Endodermal cell (in vitro differentiated cells): ENCODE results near the gene SNTA1. TPM values are rescaled to one million over a fixed set of nuclear protein-coding genes. Genes with fewer than 3 reads are reported as not detected.

Source experiments
- DNase-seq: peaks from one replicate; pipeline ENCODE4 v3.0.0-alpha.2; 2017
- H3K27ac ChIP-seq: 2 replicates; pipeline ENCODE4 v1.5.1; 2013; ENCODE audit warnings: mild to moderate bottlenecking, low read depth, low read length, moderate library complexity
- H3K27me3 ChIP-seq: 2 replicates; pipeline ENCODE4 v1.6.1; 2013; ENCODE audit warnings: mild to moderate bottlenecking, low read length, moderate library complexity; ENCODE audit not compliant: insufficient read depth, control insufficient read depth, poor library complexity, severe bottlenecking
- H3K36me3 ChIP-seq: 2 replicates; pipeline ENCODE4 v1.7.0; 2013; ENCODE audit warnings: mild to moderate bottlenecking, low read length, moderate library complexity; ENCODE audit not compliant: control insufficient read depth, insufficient read depth
- H3K4me1 ChIP-seq: one replicate; pipeline ENCODE4 v1.7.0; 2013; ENCODE audit warnings: low read length; ENCODE audit not compliant: control insufficient read depth, insufficient read depth
- H3K4me3 ChIP-seq: 2 replicates; pipeline ENCODE4 v1.5.1; 2013; ENCODE audit warnings: mild to moderate bottlenecking, low read length, moderate library complexity
- H3K9ac ChIP-seq: 2 replicates; pipeline ENCODE4 v1.6.1; 2013; ENCODE audit warnings: mild to moderate bottlenecking, low read length, moderate library complexity; ENCODE audit not compliant: poor library complexity, severe bottlenecking; ENCODE audit errors: extremely low read depth
- H3K9me3 ChIP-seq: 2 replicates; pipeline ENCODE4 v1.6.1; 2013; ENCODE audit warnings: mild to moderate bottlenecking, low read length, moderate library complexity; ENCODE audit not compliant: control insufficient read depth
- H3K27ac Mint-ChIP-seq: 2 replicates; pipeline ENCODE4 v1.8.0; 2020; ENCODE audit warnings: mixed read lengths
- H3K27me3 Mint-ChIP-seq: 2 replicates; pipeline ENCODE4 v1.8.0; 2021; ENCODE audit warnings: mild to moderate bottlenecking, mixed read lengths; ENCODE audit not compliant: insufficient read depth
- H3K36me3 Mint-ChIP-seq: 2 replicates; pipeline ENCODE4 v1.8.0; 2020; ENCODE audit warnings: low read depth, mixed read lengths
- H3K4me1 Mint-ChIP-seq: 2 replicates; pipeline ENCODE4 v1.8.0; 2020; ENCODE audit warnings: mixed read lengths
- H3K4me3 Mint-ChIP-seq: 2 replicates; pipeline ENCODE4 v1.8.0; 2020; ENCODE audit warnings: mild to moderate bottlenecking, moderate library complexity, mixed read lengths
- H3K9me3 Mint-ChIP-seq: 2 replicates; pipeline ENCODE4 v1.8.0; 2020; ENCODE audit warnings: mild to moderate bottlenecking, mixed read lengths
- WGBS, 2 experiments: methylation state at CpG; one replicate each; pipeline versions ENCODE4 v1.1.5 to v1.1.7; 2013; ENCODE audit warnings: missing lambda C conversion rate in 2 of 2, mixed read lengths in 1 of 2; ENCODE audit not compliant: insufficient coverage in 1 of 2, insufficient read length in 1 of 2; 5-methylcytosine and 5-hydroxymethylcytosine counted together
- total RNA-seq, 2 donors: library from RNA; stranded (reverse); fragmentation: NEBNext Ultra II Directional in 1 of 2; extraction: Animal tissue kit (Norgen Biotek cat#: 25700) in 1 of 2; gene quantifications; 2 replicates in 1 of 2; 3 replicates in 1 of 2; pipeline ENCODE4 v1.2.1, GENCODE V29; 2021
- TF ChIP-seq, protein P1 (sequence below): fragments of 200-600 bp; sonication (generic); conservative IDR thresholded peaks from 2 replicates; pipeline ENCODE4 v1.5.0; 2021; ENCODE audit warnings: antibody characterized with exemption, mild to moderate bottlenecking

The SNTA1 gene
- total RNA-seq, 2 donors from 2014 or later, result 4.6 to 8.2 TPM

DNA sequence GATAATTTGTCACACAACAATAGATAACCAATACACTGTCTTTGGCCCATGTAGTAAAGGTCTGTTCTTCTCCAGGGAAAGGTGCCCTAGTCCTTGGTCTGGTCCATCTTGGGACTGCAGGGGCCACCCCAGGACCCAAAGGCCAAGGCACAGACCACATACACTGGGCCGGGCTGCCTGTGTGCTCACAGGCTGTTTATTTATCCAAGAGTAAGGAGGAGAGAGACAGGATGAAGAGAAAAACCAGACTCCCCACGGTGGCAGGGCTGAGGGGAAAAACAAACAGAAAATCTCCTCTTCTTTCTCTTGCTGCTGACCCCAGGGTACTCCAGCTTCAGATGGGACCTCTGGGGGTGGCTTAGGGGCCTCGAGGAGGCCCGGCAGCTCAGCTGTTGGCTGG, 35.8 kb downstream of the SNTA1 start:
- TF ChIP-seq, protein P1, sequence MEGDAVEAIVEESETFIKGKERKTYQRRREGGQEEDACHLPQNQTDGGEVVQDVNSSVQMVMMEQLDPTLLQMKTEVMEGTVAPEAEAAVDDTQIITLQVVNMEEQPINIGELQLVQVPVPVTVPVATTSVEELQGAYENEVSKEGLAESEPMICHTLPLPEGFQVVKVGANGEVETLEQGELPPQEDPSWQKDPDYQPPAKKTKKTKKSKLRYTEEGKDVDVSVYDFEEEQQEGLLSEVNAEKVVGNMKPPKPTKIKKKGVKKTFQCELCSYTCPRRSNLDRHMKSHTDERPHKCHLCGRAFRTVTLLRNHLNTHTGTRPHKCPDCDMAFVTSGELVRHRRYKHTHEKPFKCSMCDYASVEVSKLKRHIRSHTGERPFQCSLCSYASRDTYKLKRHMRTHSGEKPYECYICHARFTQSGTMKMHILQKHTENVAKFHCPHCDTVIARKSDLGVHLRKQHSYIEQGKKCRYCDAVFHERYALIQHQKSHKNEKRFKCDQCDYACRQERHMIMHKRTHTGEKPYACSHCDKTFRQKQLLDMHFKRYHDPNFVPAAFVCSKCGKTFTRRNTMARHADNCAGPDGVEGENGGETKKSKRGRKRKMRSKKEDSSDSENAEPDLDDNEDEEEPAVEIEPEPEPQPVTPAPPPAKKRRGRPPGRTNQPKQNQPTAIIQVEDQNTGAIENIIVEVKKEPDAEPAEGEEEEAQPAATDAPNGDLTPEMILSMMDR, result no peak
- no peaks in the 10 kb centered on the region for H3K9me3 ChIP-seq
- Mint-ChIP-seq H3K4me3 (no peak overlapping the region), H3K4me1 (no peaks in the 10 kb centered on the region), H3K9me3 (no peaks in the 10 kb centered on the region), H3K36me3 (peaks cover 27% of the 10 kb centered on the region), H3K27ac (no peak overlapping the region), H3K27me3 (no peaks in the 10 kb centered on the region)
- no peak overlapping the region for H3K4me3 ChIP-seq
- H3K27ac ChIP-seq, result no peak overlapping the region
- no peak overlapping the region for H3K9ac ChIP-seq
- no peaks in the 10 kb centered on the region for H3K27me3 ChIP-seq
- no peaks in the 10 kb centered on the region for H3K4me1 ChIP-seq
- no peak for DNase-seq
- no peaks in the 10 kb centered on the region for H3K36me3 ChIP-seq
- 86 to 96% methylated on average over 3 to 4 of the region's 4 CpGs for WGBS, 2 experiments

DNA sequence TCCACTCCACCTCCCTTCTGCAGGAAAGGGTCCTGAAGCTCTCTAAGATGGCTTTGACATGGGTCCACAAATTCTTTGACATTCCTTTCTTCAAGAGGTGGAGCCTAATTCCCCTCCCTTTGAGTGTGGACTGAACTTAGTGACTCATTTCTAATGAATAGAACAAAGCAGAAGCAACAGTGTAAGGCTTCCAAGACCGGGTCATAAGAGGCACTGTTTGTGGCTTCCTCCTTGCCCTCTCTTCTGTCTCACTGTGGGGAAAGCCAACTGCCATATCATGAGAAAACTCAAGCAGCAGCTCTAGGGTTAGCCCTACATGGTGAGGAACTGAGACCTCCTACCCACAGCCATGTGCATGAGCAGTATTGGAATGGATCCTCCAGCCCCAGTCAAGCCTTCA, 36.3 kb downstream of the SNTA1 start:
- 86 to 96% methylated on average over 1 of the region's 1 CpG for WGBS, 2 experiments
- Histone ChIP-seq H3K9ac (no peak overlapping the region), H3K27me3 (no peaks in the 10 kb centered on the region), H3K36me3 (no peaks in the 10 kb centered on the region), H3K27ac (no peak overlapping the region), H3K9me3 (no peaks in the 10 kb centered on the region), H3K4me3 (no peak overlapping the region), H3K4me1 (no peaks in the 10 kb centered on the region)
- H3K27ac Mint-ChIP-seq, result no peak overlapping the region
- H3K4me1 Mint-ChIP-seq, result peaks cover 2% of the 10 kb centered on the region
- DNase-seq, result no peak
- H3K27me3 Mint-ChIP-seq, result no peaks in the 10 kb centered on the region
- peaks cover 27% of the 10 kb centered on the region for H3K36me3 Mint-ChIP-seq
- H3K4me3 Mint-ChIP-seq, result no peak overlapping the region
- H3K9me3 Mint-ChIP-seq, result no peaks in the 10 kb centered on the region
- TF ChIP-seq, protein P1, result no peak

DNA sequence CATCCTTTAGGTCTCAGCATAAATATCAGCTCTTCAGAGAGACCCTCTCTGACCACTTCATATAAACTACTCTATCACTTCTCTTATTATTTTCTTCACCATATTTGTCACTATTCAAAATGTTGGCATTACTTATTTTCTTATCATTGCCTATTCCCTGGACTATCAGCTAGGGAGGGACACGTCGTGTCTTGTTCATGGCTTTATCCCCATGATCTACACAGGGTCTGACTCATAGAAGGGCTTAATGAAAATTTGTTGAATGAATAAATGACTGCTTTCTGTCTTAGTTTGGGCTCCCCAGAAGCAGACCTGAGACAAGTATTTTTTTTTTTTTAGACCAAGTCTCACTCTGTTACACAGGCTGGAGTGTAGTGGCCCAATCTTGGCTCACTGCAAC, 39.3 kb downstream of the SNTA1 start:
- no peak overlapping the region for H3K9ac ChIP-seq
- H3K36me3 Mint-ChIP-seq, result peaks cover 22% of the 10 kb centered on the region
- H3K27ac Mint-ChIP-seq, result no peak overlapping the region
- no peaks in the 10 kb centered on the region for H3K27me3 Mint-ChIP-seq
- H3K9me3 ChIP-seq, result no peaks in the 10 kb centered on the region
- peaks cover 16% of the 10 kb centered on the region for H3K4me1 Mint-ChIP-seq
- peaks cover 7% of the 10 kb centered on the region for H3K4me1 ChIP-seq
- DNase-seq, result no peak
- H3K36me3 ChIP-seq, result no peaks in the 10 kb centered on the region
- H3K4me3 ChIP-seq, result no peak overlapping the region
- no peak overlapping the region for H3K4me3 Mint-ChIP-seq
- H3K27me3 ChIP-seq, result no peaks in the 10 kb centered on the region
- H3K27ac ChIP-seq, result no peak overlapping the region
- TF ChIP-seq, protein P1, result no peak
- no peaks in the 10 kb centered on the region for H3K9me3 Mint-ChIP-seq
- WGBS, 2 experiments, result 95% methylated on average over 2 of the region's 2 CpGs; no CpG with 5 or more reads in 1 of the 2 experiments
